Erythroblast (primary cell): ENCODE results near the gene CLEC4G.
"Not testable (repeated sequence)": the region's sequence is repeated elsewhere in the genome, so short reads cannot be mapped to it uniquely, and the experiment has no call there.

Experiments used
- DNase-seq, 2 experiments: peaks; one replicate each; lab custom pipeline; 2025; lab: John Stamatoyannopoulos, UW
- GATA1 ChIP-seq: IDR thresholded peaks from 2 replicates; pipeline ENCODE4 v1.6.1; 2011; ENCODE audit warnings: low read depth, mild to moderate bottlenecking, control low read depth, low read length, moderate library complexity
- POLR2A ChIP-seq: IDR thresholded peaks from 2 replicates; pipeline ENCODE4 v1.6.1; 2011; ENCODE audit warnings: mild to moderate bottlenecking, low read length

The CLEC4G gene

GRCh38 chr19:7732045-7732444 lies at the start of gene CLEC4G:
Gene CLEC4G (minus strand): TSS chr19:7732110. CDS start chr19:7732102, 8 bp downstream.
- no peak for DNase-seq
- no peak for TF ChIP-seq GATA1
- TF ChIP-seq POLR2A, result no peak

- TF ChIP-seq GATA1 (no peak), POLR2A (no peak)
- DNase-seq, result no peak
These were observed 49.2 kb upstream of the CLEC4G start for GRCh38 chr19:7781157-7781556.

- no peak for TF ChIP-seq POLR2A
- TF ChIP-seq GATA1, result no peak
- no peak for DNase-seq
These were observed 47.9 kb upstream of the CLEC4G start for GRCh38 chr19:7779631-7780486.

GRCh38 chr19:7778081-7778480 lies 46.2 kb upstream of the CLEC4G start:
- TF ChIP-seq GATA1, result no peak
- no peak for DNase-seq

GRCh38 chr19:7775761-7776160 lies 43.9 kb upstream of the CLEC4G start:
- DNase-seq, result no peak
- TF ChIP-seq POLR2A (no peak), GATA1 (no peak)

- no peak for DNase-seq
These were observed 41.9 kb upstream of the CLEC4G start for GRCh38 chr19:7773841-7774240.

GRCh38 chr19:7772752-7773291 lies 40.9 kb upstream of the CLEC4G start:
- no peak for DNase-seq
- no peak for TF ChIP-seq GATA1

More at GRCh38 chr19:7773841-7774240, 41.9 kb upstream of the CLEC4G start:
- TF ChIP-seq POLR2A, result no peak
- TF ChIP-seq GATA1, result no peak

- no peak for DNase-seq
- TF ChIP-seq GATA1 (no peak), POLR2A (no peak)
These were observed 39.2 kb upstream of the CLEC4G start for GRCh38 chr19:7771072-7771471.

GRCh38 chr19:7769171-7769570 lies 37.3 kb upstream of the CLEC4G start:
- DNase-seq, result no peak
- no peak for TF ChIP-seq POLR2A
- TF ChIP-seq GATA1, result no peak

GRCh38 chr19:7767487-7767886 lies 35.6 kb upstream of the CLEC4G start:
- no peak for DNase-seq
- no peak for TF ChIP-seq GATA1
- no peak for TF ChIP-seq POLR2A

- no peak for DNase-seq
- no peak for TF ChIP-seq GATA1
- TF ChIP-seq POLR2A, result no peak
These were observed 34.6 kb upstream of the CLEC4G start for GRCh38 chr19:7766535-7766934.

- not testable (repeated sequence) for DNase-seq
These were observed 33.1 kb upstream of the CLEC4G start for GRCh38 chr19:7765043-7765442.

GRCh38 chr19:7764157-7764556 lies 32.2 kb upstream of the CLEC4G start:
- DNase-seq, result not testable (repeated sequence)

GRCh38 chr19:7763696-7764095 lies 31.8 kb upstream of the CLEC4G start:
- DNase-seq, result no peak
- no peak for TF ChIP-seq GATA1
- TF ChIP-seq POLR2A, result no peak

- no peak for DNase-seq
- TF ChIP-seq POLR2A, result no peak
- no peak for TF ChIP-seq GATA1
These were observed 30.9 kb upstream of the CLEC4G start, which contains the start of gene CLEC4M for GRCh38 chr19:7762719-7763293. Gene CLEC4M (plus strand): TSS chr19:7763243. CDS start chr19:7763267, 24 bp downstream.
